ENCODE measurements around the gene CCIN.

- no peak for TF ChIP-seq POLR2AphosphoS5 (IDR thresholded peaks at IDR 0.05; ENCODE audit: low read depth, low read length)
- no peak for TF ChIP-seq CTCF (IDR thresholded peaks at IDR 0.05)
- no peak for TF ChIP-seq TCF7L2 (IDR thresholded peaks at IDR 0.05; ENCODE audit: low read depth, low read length)
- no peak for TF ChIP-seq SIN3A (IDR thresholded peaks at IDR 0.05; ENCODE audit: borderline replicate concordance, insufficient read depth, low read depth, low read length)
These were observed 48.8 kb downstream of the CCIN start for GRCh38 chr9:36218011-36218410.

Data from Panc1 (cell line).